OCI-M1 (cell line): ENCODE results near the gene CD58.
"Not testable (repeated sequence)": the region's sequence is repeated elsewhere in the genome, so short reads cannot be mapped to it uniquely, and the experiment has no call there.

ENCODE experiments used
- DNase-seq: peaks from one replicate; lab custom pipeline; 2025; lab: John Stamatoyannopoulos, UW

Gene CD58

DNA sequence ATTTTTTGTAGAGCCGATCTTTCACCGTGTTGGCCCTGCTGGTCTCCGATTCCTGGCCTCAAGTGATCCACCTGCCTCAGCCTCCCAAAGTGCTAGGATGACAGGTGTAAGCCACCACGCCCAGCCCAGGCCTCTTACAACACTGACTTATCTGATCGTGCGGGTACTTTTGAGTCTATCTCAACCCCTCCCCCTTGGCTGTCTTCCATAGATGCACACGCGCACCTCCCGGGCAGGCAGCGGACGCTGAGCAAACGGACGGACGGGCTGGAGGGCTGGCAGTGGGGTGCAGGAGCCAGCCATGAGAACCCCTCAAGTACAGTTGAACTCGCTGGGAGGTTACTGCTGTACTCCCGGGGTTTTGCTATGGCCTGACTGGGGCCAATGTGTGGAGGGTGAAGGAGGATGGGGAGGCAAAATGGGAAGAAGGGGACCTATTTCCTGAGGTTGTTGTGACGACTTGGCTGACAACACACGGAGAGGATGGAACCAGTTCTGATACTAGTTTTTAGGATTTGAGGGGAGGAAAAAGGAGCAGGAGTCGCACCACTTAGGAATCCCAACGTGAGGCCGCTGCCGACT is 959 bp downstream of the CD58 start:
- DNase-seq = no peak

DNA sequence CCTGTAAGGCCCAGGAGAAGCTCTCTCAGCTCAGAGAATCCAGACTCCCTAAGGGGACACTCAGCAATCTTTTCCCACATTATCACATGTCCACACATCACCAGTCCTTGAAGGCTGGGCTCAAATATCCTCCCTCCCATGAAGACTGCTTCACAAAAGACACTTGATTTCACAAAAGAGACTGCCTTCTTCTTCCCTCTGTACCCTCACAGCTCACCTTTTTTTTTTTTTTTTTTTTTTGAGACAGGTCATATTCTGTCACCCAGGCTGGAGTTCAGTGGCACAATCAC is 1.5 kb downstream of the CD58 start:
- DNase-seq = no peak

DNA sequence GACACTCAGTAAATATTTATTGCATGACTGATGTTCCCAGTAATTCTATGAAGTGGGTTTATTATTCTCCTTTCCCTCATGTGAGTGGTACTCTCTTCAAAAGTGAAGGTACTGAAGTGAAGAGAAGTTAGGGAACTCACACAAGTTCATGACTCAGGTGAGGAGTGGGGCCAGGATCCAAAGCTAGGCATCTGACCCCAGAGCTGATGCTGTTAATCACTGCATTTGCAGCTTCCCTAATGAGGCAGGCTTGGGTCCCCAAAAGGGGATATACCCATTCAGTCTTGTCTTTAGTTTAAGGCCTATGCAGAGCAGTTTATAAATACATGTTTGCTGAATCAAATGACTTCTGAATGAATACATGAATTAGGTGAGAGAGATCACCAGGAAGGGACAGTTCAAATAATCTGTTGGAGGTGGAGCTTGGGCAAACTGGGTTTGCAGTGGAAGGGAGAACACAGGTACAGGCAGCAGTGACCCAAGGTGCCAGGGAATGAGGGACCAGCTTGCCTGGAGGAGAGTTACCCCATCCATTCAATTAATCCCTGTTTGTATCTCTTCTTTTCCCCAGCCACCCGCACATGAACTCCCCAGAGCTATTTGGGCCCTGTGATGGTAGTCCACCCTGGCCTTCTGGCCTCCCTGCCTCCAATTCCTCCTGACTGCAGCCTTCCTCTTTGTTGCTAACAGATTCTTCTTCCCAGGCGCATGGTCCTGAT is 2.0 kb downstream of the CD58 start:
- DNase-seq = no peak

DNA sequence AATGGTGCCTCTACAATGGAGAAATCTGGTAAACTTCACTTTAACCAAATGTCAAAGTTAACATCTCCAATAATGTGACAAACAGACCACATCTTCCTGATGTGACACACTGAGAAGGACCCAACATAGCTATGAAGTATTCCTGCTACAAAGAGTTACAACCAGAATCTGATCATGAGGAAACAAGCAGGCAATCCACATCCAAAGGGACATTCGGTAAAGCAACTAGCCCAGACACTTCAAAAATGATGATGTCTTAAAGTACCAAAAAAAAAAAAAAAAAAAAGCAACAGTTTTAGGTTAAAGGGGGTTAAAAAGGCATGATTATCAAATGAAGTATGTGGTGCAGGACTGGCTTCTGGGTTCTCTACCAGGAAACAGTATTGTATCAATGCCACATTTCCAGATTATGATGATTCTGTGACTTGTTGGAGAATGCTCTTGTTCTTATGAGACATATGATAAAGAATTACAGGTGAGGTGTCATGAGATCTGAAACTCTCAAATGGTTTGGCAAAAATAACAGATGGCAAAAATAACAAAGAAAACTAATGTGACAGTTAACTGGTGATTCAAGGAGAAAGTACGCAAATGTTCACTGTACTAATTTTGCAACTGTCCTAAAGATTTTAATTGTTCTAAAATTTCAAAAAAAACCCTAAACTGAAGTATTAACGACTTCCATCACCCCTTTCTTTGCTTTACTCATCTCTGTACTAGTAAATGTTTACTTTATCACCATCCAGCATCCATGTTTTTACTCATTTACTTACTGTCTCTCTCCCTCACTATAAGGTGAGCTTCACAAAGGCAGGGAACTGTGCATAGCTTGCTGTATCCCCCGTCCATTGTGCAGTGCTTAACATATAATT is 2.8 kb downstream of the CD58 start:
- DNase-seq = no peak

DNA sequence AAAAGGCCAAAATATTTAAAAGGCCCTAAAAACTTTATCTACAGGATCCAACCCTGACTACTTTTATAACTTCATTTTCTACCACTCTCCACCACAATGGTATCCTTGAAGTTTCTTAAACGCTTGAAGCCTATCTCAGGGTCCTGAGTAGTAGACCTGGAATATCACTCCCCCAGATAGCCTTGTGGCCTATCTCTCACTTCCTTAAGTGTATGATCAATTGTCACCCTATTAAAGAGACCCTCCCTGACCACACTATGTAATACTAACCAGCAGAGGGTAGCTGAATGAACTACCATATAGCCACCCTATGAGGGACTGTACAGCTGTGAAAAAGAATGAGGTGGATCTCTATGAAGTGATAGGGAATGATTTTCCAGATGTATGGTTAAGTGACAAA is 5.6 kb downstream of the CD58 start:
- no peak for DNase-seq

DNA sequence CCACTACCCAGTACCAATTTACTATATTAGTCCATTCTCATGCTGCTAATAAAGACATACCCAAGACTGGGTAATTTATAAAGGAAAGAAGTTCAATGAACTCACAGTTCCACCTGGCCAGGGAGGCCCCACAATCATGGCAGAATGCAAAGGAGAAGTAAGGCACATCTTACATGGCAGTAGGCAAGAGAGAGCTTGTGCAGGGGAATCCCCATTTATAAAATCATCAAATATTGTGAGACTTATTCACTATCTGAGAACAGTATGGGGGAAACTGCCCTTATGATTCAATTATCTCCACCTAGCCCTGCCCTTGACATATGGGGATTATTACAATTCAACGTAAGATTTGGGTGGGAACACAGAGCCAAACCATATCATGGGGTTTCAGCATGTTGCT is 6.4 kb downstream of the CD58 start:
- DNase-seq = no peak

DNA sequence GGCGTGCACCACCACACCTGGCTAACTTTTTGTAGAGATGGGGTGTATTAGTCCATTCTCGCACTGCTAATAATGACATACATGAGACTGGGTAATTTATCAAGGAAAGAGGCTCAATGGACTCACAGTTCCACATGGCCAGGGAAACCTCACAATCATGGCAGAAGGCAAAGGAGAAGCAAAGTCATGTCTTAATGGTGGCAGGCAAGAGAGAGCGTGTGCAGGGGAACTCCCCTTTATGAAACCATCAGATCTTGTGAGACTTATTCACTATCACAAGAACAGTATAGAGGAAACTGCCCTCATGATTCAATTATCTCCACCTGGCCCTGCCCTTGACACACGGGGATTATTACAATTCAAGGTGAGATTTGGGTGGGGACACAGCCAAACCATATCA is 8.4 kb downstream of the CD58 start:
- DNase-seq = not testable (repeated sequence)

DNA sequence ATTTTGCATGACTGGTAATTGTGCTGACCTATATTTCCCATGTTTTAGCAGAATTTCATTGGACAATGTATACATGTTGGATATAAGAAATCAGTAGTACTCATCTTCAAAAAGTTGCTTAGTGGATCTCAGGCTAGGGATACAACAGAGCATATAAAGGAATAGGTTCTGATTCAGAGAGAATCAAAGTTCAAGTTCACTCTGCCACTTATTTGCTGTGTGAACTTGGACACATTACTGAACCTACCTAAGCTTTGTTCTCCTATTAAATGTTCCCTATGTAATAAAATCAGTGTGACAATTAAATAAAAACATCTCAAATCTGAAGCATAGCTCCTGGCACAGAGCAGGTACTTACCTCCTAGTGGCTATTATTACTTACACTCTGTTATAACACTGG is 9.3 kb downstream of the CD58 start:
- no peak for DNase-seq

DNA sequence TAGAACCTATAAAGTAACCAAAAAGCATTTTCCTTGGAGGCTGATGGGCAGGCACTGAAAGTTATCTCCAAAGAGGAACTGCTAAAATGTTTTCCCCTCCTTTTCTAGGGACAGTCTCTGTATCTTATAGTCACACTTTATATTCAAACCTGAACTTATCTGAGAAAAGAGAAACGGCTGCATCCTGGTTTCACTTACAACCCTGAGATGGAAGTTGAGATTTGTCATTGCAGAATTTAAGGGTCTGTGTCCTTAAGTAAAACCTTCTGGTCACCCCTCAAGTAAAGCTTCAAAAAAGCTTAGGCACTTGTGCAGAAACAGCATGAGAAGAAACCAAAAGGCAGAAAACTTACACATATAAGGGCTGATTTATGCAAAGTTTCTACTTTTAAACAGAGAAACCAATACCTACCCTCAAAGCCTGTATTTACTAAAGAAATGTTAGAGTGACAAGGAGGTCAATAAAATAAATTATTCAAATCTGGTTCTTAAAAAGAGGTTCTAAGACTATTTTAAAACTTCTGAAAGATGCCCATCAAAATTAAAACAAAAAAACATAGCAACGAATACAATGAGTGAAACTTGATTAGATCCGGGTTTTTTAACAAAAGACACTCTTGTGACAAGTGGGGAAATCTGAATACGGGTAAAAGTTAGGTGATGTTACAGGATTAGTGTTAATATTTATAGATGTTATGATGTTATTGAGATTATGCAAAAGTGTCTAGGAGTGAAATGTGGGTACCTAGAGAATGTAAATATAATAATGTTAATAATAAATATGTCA is 9.9 kb downstream of the CD58 start:
- DNase-seq = peak; percentile 36

DNA sequence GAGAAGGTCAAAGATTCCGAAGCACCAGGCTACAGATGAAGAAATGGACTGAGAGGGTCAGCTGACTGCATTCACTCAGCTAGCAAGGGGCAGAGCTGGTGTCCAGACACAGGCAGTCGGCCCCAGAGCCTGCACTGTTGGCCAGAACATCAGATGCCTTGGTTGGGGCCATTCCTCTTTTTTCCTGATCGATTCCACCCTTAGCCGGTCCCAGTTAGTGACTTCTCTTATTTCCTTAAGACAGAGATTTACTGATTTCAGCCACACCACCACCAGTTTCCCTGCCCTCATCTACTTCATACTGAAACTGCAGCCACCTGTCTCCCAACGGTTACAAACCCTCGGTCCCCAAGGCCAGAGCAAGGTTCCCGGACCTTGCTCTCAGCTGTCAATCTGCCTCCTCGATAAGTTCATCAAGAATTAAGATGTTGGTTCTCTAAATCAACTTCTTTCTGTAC is 11.5 kb downstream of the CD58 start:
- no peak for DNase-seq

DNA sequence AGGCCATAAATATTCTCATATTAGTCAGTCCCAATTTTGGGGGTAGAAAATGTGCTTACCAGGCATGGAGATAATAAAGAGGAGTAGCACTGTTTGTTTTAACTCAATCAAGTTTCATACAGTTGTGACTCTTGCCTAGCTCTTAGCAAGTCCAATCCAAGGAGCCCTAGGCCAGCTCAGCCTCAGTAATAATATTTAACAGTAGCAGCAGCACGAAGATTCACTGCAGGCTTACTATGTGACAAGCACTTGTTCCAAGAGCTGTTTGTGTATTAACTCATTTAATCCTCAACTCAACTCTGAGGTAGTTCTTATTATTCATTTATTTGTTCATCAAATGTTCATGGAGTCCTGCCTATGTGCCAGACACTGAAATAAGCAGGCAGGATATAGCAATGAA is 12.3 kb downstream of the CD58 start:
- DNase-seq = no peak

DNA sequence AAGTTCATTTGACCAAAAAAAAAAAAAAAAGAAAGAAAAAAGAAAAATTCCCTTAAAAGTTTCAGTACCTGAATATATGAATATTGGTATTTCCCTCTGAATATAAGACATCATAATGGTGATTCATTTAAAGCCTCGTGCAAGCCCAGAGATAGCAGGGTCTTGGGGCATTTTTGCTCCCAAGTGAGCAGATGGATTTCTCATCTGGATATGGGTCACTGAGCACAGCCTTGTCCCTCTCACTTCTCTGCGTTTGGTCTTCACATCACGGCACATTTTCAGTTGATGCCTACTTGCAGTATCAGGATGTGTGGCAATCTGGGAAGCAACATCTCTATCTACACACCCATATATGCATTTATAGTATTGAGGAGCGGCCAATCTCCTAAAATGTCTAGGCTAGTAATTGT is 12.7 kb downstream of the CD58 start:
- DNase-seq = no peak

DNA sequence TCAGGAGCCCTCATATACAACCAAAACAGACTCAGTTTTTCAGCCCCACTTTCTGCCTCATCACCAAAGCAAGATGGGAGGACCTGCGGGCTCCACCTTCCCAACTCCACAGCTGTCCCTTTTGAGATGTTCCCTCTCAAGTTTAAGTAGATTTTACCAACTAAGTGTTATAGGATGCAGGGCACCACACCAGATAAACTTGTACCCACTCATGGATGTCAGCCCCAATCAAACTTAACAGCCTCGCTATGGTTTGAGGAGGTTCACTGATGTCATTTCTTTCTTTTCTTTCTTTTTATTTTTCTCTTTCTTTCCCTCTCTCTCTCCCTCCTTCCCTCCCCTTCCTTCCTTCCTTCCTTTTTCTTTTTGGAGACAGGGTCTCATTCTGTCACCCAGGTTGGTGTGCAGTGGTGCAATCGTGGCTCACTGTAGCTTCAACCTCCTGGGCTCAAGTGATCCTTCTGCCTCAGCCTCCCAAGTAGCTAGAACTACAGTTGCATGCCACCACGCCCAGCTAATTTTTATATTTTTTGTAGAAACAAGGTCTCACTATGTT is 13.4 kb downstream of the CD58 start:
- no peak for DNase-seq

DNA sequence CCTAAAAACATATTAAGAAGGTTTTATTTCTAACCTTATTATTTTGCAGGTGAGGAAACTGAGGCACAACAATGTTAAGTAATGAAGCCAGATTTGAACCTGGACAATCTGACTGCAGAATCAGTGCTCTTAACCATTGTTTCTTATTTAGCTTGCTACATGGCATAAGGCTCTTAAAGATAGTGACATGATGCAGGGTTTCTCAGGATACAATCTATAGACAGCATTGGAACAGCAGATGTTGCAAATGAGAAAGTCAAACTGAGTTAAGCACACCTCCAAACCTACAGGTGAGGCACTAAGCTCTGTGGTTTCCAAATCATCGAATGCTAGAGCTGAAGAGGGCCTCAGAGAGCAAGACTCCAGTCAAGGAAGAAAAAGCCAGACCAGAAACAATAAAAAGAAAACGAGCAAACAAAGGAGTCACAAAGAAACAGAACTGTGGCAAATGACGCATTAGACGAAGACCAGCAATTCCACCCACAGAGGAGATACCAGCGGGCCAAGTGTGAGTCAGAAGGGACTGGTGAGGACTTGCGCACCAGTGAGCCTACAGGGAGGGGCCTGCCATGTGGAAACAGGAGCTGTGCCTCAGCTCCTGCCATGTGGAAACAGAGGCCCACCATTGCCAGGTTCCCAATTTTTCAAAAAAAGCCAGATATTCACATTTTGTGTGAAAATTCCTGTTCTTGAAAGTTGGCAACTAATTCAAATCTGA is 14.4 kb downstream of the CD58 start:
- DNase-seq = no peak

DNA sequence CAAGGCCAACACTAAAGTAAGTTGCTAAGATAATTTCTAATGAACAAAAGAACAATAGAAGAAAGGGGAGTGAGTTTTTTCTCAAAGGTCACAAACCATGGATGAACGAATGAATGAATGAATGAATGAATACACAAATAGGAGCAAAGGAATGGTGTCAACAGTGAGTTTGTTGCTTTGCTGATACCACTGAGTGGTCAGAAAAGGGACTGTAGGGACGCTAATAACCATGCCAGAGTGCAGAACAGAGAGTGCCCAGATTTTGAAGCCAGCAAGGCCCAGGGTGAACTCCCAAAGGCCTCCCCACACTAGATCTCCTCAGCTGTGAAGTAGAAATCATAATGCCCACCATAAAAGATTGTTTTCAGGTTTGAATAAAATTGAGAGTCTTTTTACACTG is 15.9 kb downstream of the CD58 start:
- no peak for DNase-seq

DNA sequence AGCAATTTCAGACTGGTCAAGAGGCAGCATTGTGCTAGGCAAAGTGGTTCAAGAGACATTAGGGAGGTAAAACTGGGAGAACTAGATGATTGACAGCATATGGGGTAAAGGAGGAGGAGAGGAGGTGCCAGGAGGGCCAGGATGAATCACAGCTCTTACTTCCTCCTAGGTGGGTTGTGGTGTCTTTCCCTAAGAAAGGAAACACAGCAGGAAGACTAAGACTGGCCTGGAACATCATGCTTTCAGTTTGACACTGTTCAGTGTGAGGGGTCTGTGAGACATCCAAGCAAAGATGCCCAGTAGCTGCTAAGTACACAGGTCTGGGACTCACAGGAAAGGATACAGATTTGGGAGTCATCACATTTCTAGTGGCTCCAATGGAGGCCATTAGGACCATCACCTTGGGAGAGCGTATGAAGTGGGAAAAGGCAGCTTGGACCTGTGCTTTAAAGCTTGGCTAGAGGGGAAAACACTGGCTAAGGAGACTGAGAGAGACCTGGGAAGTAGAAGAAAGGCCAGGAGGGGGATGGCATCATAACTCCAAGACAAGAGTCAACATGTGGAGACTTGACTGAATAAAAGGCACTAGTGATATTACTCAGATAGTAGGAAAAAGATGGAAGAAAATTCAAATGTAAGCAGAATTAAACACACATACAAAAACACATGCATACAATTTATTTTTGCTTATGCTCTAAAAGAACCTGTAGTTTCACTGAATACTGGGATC is 17.3 kb downstream of the CD58 start:
- no peak for DNase-seq

DNA sequence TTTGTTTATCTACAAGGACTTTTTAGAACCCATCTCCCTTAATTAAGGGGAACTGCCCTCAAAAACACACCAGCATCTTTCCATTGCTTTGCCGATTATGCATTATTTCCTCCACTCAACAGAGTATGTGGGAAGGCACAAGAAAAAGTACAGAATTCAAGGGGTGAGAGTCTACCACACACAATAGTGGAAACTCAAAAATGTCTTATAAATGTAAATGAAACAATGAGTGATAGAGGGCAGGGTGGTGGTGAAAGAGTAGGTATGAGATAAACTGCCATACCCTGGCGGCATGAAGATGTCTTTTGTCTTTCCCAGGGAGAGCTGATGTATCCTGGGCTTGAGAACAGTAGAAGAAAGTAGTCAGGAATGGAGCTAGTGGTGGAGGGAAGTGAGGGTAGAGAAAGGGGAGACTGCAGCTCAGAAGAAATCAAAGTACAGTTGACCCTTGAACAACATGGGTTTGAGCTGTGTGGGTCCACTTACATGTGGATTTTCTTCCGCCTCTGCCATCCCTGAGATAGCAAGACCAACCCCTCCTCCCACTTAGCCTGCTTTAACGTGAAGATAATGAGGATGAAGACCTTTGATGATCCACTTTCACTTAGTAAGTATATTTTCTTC is 24.4 kb downstream of the CD58 start:
- DNase-seq = no peak

DNA sequence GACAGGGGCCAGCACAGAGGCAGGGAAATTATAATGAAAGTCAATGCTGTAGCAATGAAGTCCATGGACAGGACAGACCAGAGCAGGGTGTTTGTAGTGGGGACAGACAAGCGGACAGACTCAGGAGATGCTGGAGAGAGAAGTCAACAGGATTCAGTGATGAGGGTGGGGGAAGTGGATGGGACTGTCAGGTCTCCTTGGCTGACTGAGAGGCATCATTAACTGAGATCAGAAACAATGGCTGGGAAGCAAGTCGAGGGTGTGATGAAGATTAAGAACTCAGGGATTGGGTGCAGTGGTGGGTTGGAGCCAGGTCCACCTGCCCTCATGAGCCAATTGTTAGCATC is 25.5 kb downstream of the CD58 start:
- no peak for DNase-seq

DNA sequence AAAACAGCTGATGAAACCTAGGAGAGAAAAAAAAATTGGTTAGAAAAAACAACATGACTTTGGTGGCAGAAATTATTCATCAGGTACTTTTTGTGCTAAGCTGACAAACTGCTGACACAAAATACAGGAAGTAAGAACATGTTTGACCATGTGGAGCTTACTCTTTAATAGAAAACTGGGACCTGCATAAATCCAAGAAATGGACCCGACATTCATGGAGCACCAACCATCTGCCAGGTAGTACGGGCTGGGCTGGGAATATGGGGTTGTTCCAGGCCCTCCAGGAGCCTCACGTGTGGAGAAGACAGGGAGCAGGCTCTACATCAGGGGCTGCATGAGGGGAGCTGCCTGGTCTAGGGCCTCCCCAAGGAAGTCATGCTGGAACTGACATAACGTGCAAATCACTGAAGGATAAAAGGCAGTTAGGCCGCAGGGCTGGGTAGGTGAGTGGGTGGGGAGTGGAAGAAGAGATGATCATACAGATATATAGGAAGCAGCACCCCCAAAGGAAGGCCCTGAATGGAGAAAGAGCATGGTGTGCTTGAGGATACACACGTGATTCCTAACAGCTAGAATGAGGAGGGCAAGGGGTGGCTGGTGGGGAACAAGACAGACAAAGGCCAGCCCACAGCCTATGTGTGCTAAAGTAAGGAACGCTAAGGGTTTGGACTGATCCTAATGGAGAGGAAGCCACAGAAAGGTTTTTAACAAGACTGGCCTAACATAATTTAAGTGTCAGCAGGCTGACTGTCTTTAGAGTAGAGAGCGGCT is 26.1 kb downstream of the CD58 start:
- no peak for DNase-seq

DNA sequence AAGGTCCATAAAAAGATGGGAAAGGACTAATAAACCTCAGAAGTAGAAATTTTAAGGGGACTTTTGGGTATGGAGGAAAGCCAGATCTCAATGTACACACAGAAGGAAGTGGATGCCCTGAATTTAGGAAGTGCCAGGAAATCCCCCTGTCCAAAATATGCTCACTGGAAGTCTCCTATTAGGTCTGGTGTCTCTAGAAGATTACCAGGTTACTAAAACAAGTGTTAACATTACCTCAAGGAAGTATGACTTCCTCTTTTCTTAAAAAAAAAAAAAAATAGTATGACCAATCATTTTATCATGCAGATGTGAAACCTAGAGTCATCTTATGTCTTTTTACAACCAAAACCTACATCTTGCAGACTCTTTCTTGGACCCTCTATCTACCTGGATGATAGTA is 30.7 kb downstream of the CD58 start:
- DNase-seq = peak; percentile 70
